Kasumi-1 (cell line): ENCODE data around the gene STAT2.
"Not testable (repeated sequence)": the region's sequence is repeated elsewhere in the genome, so short reads cannot be mapped to it uniquely, and the experiment has no call there.

Experiments used
- DNase-seq, 2 experiments: peaks; one replicate each; lab custom pipeline; 2025; lab: John Stamatoyannopoulos, UW

Gene STAT2

DNA sequence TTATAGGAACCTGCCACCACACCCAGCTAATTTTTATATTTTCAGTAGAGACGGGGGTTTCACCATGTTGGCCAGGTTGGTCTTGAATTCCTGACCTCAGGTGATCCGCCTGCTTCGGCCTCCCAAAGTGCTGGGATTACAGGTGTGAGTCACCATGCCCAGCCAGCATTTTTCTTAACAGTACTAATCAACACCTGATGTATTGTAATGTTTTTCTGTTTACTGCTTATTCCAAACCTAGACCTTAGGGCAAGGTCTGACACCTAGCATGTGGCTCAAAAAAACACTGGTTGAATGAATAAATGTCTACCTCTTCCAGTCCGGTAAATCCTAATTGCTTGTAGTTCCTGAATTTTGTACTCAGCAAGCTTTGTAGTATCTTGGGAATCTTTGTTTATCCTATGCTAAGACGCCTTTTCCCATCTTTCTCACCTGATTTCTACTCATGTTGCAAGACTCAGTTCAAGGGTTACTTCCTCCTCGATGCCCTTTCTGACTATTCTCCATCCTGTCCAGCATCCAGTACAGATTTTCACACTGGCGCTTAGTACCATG is 28.9 kb downstream of the STAT2 start:
- DNase-seq = no peak

DNA sequence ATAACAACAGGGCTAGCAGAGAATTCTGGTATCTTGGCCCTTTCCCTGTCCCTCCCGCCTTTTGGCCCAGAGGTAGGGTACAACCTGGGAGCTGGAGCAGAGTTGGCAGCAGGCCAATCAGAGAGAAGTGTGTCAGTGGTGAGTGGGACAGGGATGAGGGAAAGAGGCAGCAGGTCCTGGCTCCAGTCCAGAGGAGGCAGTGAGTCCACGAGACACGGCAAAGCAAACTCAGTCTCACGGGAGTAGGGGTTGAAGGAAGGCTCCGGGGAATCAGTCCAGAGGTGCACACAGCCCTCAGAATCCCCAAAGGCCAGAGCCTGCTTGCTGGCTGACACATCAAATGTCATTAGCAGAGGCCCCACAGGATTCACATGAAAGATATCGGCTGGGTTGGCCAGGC is 33.4 kb downstream of the STAT2 start:
- no peak for DNase-seq

DNA sequence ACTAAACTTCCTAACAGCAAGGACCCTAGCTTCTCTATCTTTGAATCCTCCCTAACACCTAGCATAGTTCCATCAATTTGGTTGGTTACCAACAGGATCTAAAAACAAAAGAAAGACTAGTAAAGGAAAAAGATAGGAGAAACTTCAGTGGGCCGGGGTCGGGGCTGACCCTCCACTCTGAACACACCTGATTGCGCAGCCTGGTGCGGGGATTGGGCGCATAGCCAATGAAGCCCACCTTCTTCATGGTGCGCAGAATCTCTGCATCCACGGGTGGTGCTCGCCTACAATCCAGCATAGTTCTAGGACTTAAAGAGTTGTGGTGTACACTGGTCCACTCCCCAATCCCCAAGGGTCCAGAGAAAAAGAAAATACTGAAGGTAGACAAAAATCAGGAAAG is 33.8 kb downstream of the STAT2 start:
- no peak for DNase-seq

DNA sequence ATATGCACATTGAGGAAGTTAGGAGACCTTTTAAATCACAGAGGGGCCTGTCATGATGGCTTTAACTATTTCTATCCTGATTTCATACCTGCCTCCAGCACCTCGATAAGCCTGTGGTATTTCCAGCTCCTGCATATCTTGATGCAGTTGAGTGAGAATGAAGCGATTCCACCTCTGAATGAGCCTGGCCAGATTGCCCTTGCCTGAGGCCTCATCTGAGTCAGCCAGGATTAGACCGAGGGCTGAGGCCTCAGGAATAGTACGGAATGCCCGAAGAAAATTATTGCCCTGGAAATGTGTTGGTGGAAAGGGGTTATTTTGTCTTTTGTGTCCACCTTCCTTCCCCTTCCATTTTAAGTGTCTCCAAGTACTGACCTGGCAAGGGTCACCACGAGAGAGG is 35.7 kb downstream of the STAT2 start:
- no peak for DNase-seq

DNA sequence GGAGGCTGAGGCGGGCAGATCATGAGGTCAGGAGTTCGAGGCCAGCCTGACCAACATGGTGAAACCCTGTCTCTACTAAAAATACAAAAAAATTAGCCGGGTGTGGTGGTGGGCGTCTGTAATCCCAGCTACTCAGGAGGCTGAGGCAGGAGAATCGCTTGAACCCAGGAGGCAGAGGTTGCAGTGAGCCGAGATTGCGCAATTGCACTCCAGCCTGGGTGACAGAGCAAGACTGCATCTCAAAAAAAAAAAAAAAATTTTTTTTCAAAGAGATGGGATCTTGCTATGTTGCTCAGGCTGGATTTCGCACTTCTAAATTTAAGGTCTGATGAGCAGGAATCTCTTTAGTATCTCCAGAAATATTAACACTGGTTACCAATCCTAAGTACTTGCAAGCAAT is 38.3 kb downstream of the STAT2 start:
- DNase-seq = not testable (repeated sequence)

DNA sequence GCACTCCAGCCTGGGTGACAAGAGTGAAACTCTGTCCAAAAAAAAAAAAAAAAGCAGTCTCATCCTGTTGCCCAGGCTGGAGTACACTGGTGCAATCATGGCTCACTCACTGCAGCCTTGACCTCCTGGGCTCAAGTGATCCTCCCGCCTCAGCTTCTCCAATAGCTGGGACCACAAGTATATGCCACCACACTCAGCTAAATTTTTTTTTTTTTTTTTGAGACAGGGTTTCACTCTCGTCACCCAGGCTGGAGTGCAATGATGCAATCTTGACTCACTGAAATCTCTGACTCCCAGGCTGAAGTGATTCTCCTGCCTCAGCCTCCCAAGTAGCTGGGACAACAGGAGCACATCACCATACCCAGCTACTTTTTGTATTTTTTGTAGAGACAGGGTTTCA is 38.9 kb downstream of the STAT2 start:
- no peak for DNase-seq

DNA sequence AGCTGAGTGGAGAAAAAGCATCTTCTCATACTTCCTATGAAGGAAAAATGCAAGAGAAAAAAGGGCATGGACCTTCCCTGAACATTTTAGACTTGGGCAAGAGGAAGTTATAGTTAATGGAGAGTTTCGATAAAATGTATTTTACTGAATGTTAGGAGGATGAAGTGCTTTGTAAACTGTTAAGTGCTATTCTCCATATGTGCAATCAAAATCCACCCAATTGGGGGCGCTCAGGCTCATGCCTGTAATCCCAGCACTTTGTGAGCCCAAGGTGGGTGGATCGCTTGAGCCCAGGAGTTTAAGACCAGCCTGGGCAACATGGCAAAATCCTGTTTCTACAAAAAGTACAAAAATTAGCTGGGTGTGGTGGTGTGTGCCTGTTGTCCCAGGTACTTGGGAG is 42.2 kb downstream of the STAT2 start:
- DNase-seq = no peak

DNA sequence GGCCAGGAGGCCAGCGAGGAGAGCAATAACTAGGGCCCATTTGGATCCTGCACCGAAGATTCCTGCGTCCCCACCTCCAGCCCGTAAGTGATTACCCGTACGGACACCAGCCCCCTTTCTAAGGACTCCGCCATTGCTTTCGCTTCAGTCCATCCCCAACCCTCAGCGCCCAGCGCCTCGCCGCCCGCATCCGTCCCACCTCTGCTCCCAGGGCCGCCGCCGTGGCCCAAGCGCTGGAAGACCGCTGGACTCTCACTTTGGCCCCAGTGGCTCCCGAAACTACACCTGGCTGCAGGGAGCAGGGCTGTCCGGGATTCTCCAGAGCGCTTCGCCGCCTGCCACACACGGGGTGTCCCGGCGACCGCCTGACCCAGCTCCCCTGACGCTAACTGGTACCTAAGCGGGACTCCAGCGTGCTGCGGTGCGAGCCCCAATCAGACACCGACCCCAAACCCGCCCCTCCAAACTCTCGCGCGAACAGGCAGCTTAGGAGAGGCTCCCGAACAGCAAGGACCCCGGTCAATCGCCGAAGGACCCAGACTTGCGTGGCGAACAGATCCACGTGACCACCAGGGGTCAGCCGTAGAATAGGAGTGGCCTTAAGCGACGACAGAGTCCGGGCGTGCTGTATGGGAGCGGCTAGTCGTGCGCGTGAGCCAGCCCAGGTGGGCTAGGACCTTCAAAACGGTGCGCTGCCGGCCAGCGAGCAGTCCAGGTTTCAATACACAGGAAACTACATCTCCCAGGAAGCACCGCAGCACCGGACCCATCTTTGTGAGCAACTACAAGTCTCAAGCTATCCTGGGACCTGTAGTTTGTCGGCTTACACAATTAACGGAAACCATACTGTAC is 44.1 kb downstream of the STAT2 start, which contains the start of gene CNPY2:
TSS of gene CNPY2 (minus strand) at position 367 of the 852 bp plus-strand sequence. CDS start 771 bp downstream, outside the sequence.
- peak; percentile 97 for DNase-seq

DNA sequence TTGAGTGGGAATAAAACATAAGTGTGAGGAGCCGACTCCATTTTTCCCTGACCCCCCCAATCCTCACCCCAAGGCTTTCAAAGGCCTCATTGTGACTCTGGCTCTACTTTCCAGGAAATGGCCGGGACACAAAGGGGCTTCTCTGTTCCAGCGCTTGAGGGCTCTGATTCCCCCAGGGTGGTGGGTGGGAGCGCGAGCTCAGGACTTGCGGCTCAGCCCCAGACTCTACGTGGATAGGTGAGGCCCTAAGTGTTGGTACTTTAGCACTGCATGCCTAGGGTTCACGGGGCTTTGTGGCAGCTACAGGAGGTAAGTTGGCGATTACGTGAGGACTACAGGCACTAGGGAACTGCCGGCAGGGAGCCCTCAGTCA is 44.7 kb downstream of the STAT2 start:
- DNase-seq = no peak

DNA sequence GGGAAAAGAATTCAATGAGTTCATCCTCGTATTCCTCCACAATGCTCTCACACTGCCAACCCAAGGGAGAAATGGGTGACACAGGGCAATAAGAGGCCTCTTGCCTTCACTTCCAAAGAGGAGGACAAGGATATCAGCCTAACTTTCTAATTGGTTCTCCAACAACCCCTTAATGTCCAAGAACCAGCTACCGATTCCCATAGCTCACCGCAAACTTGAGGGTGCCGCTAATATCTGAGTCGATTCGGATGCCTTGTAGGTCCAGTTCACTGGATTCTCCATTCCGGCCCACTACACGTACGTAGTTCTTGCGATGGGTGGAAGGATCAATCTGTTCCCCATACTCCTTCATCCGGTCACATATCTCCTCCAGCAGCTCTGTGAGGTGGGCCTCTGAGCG is 48.9 kb downstream of the STAT2 start:
- no peak for DNase-seq

DNA sequence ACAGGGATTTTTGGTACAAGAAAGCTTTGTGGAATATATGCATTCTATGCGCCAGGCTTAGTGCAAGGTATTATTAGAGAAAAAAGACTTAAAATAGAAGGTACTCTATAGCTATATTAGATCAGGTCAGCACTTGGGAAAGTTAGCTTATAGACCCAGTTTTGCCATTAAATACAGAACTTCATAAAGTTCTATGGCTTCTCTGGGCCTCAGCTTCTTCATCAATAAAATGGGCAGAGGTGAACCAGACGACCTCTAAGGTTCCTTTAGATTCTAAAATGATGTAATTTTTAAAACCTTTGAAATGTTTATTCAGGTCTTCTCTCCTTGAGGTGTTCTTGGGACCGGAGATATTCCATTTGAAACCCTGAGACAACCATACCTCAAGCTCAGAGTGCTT is 51.2 kb downstream of the STAT2 start:
- no peak for DNase-seq

DNA sequence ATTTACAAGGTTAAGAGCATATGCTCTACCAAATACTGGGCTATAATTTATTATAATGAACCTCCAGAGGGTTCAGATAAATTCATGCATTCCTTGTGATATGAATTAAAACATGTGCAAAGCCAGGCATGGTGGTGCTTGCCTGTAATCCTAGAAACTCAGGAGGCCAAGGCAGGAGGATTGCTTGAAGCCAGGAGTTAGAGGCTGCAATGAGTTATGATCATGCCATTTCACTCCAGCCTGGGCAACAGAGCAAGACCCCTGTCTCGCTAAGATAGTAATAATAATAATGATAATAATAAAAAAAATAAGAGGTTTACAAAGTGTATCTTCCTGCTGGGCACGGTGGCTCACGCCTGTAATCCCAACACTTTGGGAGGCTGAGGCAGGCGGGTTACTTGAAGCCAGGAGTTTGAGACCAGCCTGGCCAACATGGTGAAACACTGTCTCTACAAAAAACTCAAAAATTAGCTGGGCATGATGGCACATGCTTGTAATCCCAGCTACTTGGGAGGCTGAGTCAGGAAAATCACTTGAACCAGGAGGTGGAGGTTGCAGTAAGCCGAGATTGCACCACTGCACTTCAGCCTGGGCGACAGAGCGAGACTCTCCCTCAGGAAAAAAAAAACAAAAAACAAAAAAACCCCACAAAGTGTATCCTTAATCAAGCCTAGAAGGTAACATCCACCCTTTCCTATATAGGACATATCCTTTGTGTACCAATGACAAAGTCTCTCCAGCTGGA is 52.5 kb downstream of the STAT2 start:
- no peak for DNase-seq

DNA sequence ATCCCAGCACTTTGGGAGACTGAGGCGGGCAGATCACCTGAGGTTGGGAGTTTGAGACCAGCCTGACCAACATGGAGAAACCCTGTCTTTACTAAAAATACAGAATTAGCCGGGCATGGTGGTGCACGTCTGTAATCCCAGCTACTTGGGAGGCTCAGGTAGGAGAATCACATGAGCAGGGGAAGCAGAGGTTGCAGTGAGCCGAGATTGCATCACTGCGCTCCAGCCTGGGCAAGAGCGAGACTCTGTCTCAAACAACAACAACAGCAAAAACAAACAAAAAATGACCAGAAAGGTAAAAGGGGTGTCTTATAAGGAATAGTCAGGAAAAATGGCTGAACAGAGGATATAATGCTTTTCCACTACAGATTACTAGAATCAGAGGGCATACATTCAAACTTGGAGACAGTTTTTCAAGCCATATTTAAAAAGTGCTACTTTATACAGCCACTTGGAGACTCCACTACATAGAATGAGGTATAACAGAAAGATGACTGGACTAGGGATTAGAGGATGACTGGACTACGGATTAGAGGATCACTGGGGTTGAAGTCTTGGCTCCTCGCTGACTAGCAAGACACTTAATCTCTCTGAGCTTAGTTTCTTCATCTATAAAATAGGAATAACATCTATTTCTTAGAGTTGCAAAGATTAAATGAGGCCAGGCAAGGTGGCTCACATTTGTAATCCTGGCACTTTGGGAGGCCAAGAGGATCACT is 54.9 kb downstream of the STAT2 start:
- DNase-seq = no peak

DNA sequence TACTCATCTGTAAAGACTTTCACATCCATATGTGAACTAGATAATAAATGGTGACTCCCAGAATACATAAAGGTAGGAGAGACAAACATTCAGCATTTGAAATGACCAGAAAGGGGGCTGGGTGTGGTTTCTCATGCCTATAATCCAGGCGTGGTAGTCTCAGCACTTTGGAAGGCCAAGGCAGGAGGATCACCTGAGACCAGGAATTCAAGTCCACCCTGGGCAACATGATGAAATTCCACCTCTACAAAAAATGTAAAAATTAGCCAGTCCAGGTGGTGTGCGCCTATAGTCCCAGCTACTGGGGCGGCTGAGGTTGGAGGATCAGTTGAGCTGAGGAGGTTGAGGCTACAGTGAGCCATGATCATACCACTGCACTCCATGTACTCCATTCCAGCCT is 55.6 kb downstream of the STAT2 start:
- no peak for DNase-seq

DNA sequence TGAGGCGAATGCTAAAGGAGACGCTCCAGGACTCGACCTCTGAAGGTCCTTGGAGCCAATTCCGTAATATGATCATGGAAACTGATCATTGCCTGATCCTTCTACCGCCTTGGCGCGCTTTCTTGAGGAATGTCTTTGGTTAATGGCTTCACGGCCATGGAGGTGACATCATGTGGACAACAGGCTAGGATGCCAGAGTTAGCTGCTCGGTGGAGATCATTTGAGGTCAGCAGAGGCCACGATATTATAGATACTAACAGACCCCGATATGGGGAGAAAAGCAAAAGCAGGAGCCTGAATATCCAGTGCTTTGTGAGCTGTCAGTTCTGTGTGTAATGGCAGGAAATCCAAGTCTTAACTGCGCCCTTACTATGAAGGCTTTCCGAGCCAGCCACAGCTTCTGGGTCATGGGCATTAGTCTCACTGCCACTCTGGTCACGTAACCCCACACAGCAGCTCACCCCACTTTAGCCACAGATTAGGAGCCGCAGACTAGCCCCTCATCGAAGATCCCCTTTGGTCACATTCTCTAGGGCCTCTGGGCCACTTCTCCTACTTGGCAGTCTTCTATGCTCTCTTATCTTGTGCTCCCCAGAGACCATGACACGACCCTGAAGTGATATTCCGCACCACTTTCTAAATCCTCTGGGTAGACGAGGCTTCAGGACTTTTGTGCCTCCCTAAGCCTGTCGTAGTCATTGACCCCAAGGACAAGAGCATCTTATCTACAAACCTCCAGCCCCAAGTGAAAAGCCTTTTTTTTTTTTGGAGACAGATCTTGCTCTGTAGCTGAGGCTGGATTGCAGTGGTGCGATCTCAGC is 59.1 kb downstream of the STAT2 start:
- DNase-seq = no peak

DNA sequence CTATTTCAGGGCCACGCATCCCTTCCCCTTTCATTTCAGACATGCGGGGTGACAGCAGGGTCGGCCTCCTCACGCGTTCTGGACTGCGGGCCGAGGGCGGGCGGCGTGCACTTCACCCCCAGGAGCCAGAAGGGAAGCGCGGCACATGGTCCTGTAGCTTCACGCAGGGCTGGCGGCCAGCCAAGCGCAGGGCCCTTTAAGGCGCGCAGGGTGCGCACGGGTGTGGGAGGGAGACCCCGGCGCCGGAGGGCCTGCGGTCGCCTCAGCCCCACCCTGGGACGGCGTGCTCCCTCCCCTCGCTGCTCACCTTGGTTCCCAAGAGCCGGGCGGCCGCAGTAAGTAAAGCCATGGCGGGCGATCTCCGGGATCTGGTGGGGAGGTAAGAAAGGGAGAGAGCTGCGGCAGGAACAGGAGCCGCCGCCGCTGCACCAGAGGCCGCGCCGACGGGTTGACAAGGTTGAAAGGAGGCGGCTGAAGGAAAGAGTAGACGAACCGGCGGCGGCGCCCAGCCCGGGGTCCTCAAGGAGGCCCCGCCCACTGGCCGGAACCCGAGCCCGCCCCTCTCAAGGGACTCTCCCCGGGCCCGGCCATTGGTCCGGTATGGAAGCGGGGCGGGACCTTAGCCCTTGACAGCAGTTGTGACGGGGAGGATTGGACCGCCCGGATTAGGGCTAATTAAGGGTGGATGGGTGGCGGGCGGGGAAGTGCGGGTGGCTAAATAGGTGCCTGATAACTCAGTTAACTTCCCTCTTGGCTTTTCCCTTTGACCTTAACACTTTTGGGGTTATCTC is 59.9 kb downstream of the STAT2 start, which contains the start of gene CS:
TSS of gene CS (minus strand) at position 478 of the 791 bp plus-strand sequence. CDS start at position 349, 129 bp downstream.
- peak; percentile 98 for DNase-seq

DNA sequence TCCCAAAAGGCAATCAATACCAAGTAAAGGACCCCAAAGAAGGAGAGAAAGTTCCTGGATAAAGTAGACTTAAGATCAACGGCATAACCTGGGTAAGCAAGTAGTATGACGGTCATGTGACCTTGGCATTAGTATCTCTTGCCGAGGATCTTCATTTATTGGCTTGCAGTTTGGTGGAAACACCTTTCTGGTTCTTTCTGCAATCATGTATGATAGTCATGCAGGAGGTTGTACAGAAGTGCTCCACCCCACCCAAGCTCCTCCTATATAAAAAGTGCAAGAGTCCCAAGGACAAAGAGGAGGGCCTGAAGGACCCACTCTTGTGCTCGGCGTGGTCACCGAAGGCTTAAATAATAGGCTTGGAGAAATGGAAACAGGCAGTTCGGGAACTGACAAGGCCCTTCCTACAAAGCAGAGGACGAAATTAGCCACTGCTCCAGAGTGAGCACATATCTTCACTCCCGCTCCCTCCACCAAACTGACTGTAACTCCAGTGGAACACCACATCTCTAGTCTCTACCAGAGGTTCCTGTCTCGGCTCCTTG is 60.5 kb downstream of the STAT2 start:
- peak; percentile 48 to 50 for DNase-seq

DNA sequence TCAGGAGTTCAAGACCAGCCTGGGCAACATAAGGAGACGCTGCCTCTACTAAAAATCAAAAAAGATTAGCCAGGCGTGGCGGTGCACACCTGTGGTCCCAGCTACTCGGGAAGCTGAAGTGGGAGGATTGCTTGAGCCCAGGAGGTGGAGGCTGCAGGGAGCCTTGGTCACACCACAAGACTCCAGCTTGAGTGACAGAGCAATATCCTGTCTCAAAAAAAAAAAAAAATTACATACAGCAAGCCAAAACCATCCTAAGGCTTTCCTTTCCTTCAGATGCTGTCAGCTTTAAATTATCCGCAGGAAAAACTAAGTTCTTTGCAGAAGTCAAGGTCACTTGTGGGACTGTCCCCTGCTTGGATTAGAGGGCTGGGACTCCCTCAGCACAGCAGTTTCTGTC is 61.1 kb downstream of the STAT2 start:
- no peak for DNase-seq

DNA sequence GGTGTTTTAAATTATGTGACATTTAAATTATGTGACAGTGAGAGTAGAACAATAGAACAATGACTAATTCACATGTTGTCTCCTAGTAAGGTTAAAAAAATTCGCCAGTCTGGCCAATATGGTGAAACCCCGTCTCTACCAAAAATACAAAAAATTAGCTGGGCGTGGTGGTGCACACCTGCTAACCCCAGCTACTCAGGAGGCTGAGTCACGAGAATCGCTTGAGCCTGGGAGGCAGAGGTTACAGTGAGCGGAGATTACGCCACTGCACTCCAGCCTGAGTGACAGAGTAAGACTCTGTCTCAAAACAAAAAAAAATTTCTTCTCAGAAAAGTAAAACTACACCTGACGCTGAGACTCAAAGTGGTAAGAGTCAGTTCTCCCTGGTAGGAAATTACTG is 62.5 kb downstream of the STAT2 start:
- DNase-seq = no peak

DNA sequence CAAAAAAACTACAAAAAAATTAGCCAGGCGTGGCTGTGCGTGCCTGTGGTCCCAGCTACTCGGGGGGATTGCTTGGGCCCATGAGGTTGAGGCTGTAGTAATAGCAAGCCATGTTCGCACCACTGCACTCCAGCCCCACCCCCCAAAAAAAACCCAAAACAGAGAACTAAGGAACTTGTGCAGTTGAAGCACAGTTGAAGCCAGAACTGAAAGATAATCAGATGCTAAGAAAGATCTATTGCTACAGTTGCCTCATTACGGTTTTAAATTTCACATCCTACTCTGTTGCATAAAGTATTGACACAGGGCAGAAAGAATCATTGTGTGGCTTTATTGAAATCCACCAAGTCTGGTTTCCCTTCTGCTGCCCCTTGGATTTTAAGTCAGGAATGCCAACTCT is 63.6 kb downstream of the STAT2 start:
- DNase-seq = peak in 1 of 2 experiments; percentile 17
